ENCODE results near the gene FHAD1. TPM values are rescaled to one million over a fixed set of nuclear protein-coding genes. Genes with fewer than 3 reads are reported as not detected.

FHAD1 gene
- total and polyA plus RNA-seq, 2 of the 13 experiments (the other 11 are each of a cell fraction or from before 2014, with no cell fraction given): not detected

DNA sequence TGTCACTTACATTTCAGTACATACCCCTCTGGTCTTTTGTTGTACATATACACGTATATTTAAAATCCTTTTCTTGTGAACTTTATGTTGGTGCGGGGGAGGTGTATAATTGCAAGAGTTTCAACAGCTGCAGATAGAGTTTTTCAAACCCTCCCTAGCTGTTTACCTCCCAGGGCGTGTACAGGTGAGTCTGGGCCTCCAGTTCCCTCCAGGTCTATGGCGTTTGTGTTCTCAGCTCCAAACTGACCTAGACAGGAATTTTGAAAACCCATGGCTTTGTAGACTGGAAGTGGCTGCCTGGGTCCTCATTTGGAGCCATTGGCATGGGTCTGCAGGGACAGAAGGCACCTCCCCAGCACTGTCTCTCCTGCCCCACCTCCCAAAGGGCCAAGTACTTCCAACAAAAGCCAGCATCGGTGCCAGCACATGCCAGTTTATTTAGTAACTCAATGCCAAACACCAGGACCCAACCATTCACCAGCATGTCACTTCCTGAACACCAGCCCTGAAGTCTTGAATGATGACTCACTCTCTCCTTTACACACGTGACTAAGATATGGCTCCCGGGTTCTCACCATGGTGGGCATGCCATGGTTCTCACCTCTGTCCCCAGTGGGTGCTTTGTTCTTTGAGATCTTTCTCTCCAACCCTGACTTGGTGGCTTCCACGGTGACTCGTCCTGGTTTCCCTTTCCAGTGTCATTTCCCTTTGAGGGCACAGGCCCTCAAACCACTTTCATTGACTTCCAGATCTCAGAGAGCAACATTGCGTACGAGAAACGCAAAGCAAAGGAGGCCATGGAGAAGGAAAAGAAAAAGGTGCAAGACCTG, 105.3 kb downstream of the FHAD1 start (continued):
- peak; percentile 50; the same call in 1 of the 2 replicates for TF ChIP-seq USF2 (IDR thresholded peaks at IDR 0.05; ENCODE audit: low read depth, low read length)
- TF ChIP-seq USF2 (CRISPR knock-in tag; IDR thresholded peaks at IDR 0.05; ENCODE audit: borderline replicate concordance): no peak
- no peak for TF ChIP-seq ZNF724P (CRISPR knock-in tag; IDR thresholded peaks at IDR 0.05; ENCODE audit: borderline replicate concordance)
- no peak for TF ChIP-seq ZNF225 (CRISPR knock-in tag; IDR thresholded peaks at IDR 0.05)
- TF ChIP-seq MXI1 (IDR thresholded peaks at IDR 0.05; ENCODE audit: borderline replicate concordance, low read depth, low read length): peak; percentile 37; the same call in 1 of the 3 replicates
- TF ChIP-seq NKX3-1 (CRISPR knock-in tag; IDR thresholded peaks at IDR 0.05): no peak
- no peak for TF ChIP-seq MBD4 (IDR thresholded peaks at IDR 0.05; ENCODE audit: borderline replicate concordance, low read length)
- no peak for TF ChIP-seq ZNF720 (CRISPR knock-in tag; IDR thresholded peaks at IDR 0.05)
- peak; percentile 14; the same call in 1 of the 2 replicates for TF ChIP-seq MAX (IDR thresholded peaks at IDR 0.05)
- TF ChIP-seq ZNF598 (CRISPR knock-in tag; IDR thresholded peaks at IDR 0.05; ENCODE audit: borderline replicate concordance): no peak
- no peak for TF ChIP-seq HBP1 (CRISPR knock-in tag; IDR thresholded peaks at IDR 0.05; ENCODE audit: low read depth)
- no peak for TF ChIP-seq BRCA1 (CRISPR knock-in tag; IDR thresholded peaks at IDR 0.05)
- TF ChIP-seq AKAP8 (CRISPR knock-in tag; IDR thresholded peaks at IDR 0.05): no peak
- no peak for TF ChIP-seq NBN (conservative IDR thresholded peaks at IDR 0.05)
- no peak for TF ChIP-seq POLR2G (IDR thresholded peaks at IDR 0.05; ENCODE audit: low read depth, low read length)
- TF ChIP-seq KLF16 (CRISPR knock-in tag; IDR thresholded peaks at IDR 0.05): no peak
- TF ChIP-seq, protein P1, sequence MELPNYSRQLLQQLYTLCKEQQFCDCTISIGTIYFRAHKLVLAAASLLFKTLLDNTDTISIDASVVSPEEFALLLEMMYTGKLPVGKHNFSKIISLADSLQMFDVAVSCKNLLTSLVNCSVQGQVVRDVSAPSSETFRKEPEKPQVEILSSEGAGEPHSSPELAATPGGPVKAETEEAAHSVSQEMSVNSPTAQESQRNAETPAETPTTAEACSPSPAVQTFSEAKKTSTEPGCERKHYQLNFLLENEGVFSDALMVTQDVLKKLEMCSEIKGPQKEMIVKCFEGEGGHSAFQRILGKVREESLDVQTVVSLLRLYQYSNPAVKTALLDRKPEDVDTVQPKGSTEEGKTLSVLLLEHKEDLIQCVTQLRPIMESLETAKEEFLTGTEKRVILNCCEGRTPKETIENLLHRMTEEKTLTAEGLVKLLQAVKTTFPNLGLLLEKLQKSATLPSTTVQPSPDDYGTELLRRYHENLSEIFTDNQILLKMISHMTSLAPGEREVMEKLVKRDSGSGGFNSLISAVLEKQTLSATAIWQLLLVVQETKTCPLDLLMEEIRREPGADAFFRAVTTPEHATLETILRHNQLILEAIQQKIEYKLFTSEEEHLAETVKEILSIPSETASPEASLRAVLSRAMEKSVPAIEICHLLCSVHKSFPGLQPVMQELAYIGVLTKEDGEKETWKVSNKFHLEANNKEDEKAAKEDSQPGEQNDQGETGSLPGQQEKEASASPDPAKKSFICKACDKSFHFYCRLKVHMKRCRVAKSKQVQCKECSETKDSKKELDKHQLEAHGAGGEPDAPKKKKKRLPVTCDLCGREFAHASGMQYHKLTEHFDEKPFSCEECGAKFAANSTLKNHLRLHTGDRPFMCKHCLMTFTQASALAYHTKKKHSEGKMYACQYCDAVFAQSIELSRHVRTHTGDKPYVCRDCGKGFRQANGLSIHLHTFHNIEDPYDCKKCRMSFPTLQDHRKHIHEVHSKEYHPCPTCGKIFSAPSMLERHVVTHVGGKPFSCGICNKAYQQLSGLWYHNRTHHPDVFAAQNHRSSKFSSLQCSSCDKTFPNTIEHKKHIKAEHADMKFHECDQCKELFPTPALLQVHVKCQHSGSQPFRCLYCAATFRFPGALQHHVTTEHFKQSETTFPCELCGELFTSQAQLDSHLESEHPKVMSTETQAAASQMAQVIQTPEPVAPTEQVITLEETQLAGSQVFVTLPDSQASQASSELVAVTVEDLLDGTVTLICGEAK (IDR thresholded peaks at IDR 0.05): no peak
- TF ChIP-seq, protein P1 (CRISPR knock-in tag; IDR thresholded peaks at IDR 0.05): no peak

All from HepG2 (cell line).